Spleen (tissue), 7 donors: ENCODE measurements around the gene YDJC.

Experiments
- CTCF ChIP-seq, 11 experiments: fragments of 200-600 bp in 7 of 11; fragments of 450-650 bp in 4 of 11; sonication (generic) in 4 of 11; IDR thresholded peaks in 8 of 11; conservative IDR thresholded peaks in 3 of 11; 1 replicate in 7 of 11; 2 replicates in 4 of 11; pipeline versions ENCODE4 v1.4.0 to v1.8.0; 2016 to 2021; ENCODE audit warnings: antibody characterized with exemption in 11 of 11, inconsistent platforms in 4 of 11, mild to moderate bottlenecking in 1 of 11
- POLR2A ChIP-seq, 3 donors: fragments of 450-650 bp; IDR thresholded peaks; one replicate each; pipeline ENCODE4 v1.5.1; 2017; ENCODE audit warnings: antibody characterized with exemption in 3 of 3, mild to moderate bottlenecking in 1 of 3
- POLR2AphosphoS5 ChIP-seq, 3 donors: sonication (generic); formaldehyde crosslinking; IDR thresholded peaks; one replicate each; pipeline ENCODE4 v1.5.1; 2017; ENCODE audit warnings: antibody characterized with exemption in 3 of 3
- donor health status: DM: no; HTN: no; CAD: no; lungs with moderate emphysema.
- donor health status: DM: no; HTN: no; CAD: no.
- donor health status: DM: no; HTN: no; CAD: no.

GRCh38 chr22:21642584-21643448 lies 13.0 kb upstream of the YDJC start:
- TF ChIP-seq POLR2A (IDR thresholded peaks at IDR 0.05): no peak
- peak in 9 of 11 experiments; percentile 48 to 80 (median 61) for TF ChIP-seq CTCF (IDR thresholded peaks at IDR 0.05 in 8 of 11, conservative IDR thresholded peaks at IDR 0.05 in 3 of 11)
- no peak for TF ChIP-seq POLR2AphosphoS5 (IDR thresholded peaks at IDR 0.05)
